HG03342 (cell line): ENCODE results near the gene AGTRAP.

Experiments
- ATAC-seq: cut with Tn5 transposase; IDR thresholded peaks from one replicate; pipeline ENCODE4 v1.9.1; 2021; ENCODE audit warnings: mild to moderate bottlenecking, moderate library complexity; ENCODE audit not compliant: unreplicated experiment

AGTRAP gene

GRCh38 chr1:11731691-11732283 lies 4.1 kb upstream of the AGTRAP start:
- ATAC-seq, result no peak

- ATAC-seq, result no peak
Measured at GRCh38 chr1:11733306-11733705, 2.6 kb upstream of the AGTRAP start.

GRCh38 chr1:11735531-11735853 lies 444 bp upstream of the AGTRAP start:
- no peak for ATAC-seq

- peak; percentile 21 for ATAC-seq
Measured at GRCh38 chr1:11736746-11737639, 1.1 kb downstream of the AGTRAP start.

- ATAC-seq, result no peak
Measured at GRCh38 chr1:11738096-11738495, 2.2 kb downstream of the AGTRAP start.

GRCh38 chr1:11738783-11739182 lies 2.8 kb downstream of the AGTRAP start:
- no peak for ATAC-seq

- no peak for ATAC-seq
Measured at GRCh38 chr1:11740258-11741192, 4.6 kb downstream of the AGTRAP start.

- no peak for ATAC-seq
Measured at GRCh38 chr1:11741482-11741881, 5.5 kb downstream of the AGTRAP start.

GRCh38 chr1:11741919-11742558 lies 6.1 kb downstream of the AGTRAP start:
- no peak for ATAC-seq

GRCh38 chr1:11744287-11744686 lies 8.4 kb downstream of the AGTRAP start:
- ATAC-seq, result no peak

GRCh38 chr1:11746092-11746491 lies 10.2 kb downstream of the AGTRAP start:
- ATAC-seq, result no peak

- ATAC-seq, result no peak
Measured at GRCh38 chr1:11746795-11747487, 11.0 kb downstream of the AGTRAP start.

GRCh38 chr1:11748294-11749202 lies 12.6 kb downstream of the AGTRAP start:
- no peak for ATAC-seq

GRCh38 chr1:11749203-11749689 lies 13.3 kb downstream of the AGTRAP start:
- ATAC-seq, result no peak

GRCh38 chr1:11749996-11750395 lies 14.1 kb downstream of the AGTRAP start:
- no peak for ATAC-seq

GRCh38 chr1:11751087-11751486 lies 15.2 kb downstream of the AGTRAP start:
- no peak for ATAC-seq

- ATAC-seq, result no peak
Measured at GRCh38 chr1:11752359-11753088, 16.6 kb downstream of the AGTRAP start.

- no peak for ATAC-seq
Measured at GRCh38 chr1:11753555-11754208, 17.7 kb downstream of the AGTRAP start.
